Progenitor cell of endocrine pancreas (in vitro differentiated cells): ENCODE data around the gene SEC14L5. TPM values are rescaled to one million over a fixed set of nuclear protein-coding genes. Genes with fewer than 3 reads are reported as not detected.

Experiments used
- DNase-seq: peaks from one replicate; pipeline ENCODE4 v3.0.0; 2021; ENCODE audit warnings: low spot score; ENCODE audit not compliant: unreplicated experiment
- H3K27ac Mint-ChIP-seq: 2 replicates; pipeline ENCODE4 v1.8.0; 2021; ENCODE audit warnings: mild to moderate bottlenecking, moderate library complexity, mixed read lengths
- H3K27me3 Mint-ChIP-seq: 2 replicates; pipeline ENCODE4 v1.8.0; 2021; ENCODE audit warnings: mixed read lengths
- H3K36me3 Mint-ChIP-seq: 2 replicates; pipeline ENCODE4 v1.8.0; 2022; ENCODE audit warnings: mixed read lengths; ENCODE audit not compliant: insufficient read depth
- H3K4me1 Mint-ChIP-seq: 2 replicates; pipeline ENCODE4 v1.8.0; 2021; ENCODE audit warnings: low read depth, mixed read lengths
- H3K4me3 Mint-ChIP-seq: 2 replicates; pipeline ENCODE4 v1.8.0; 2021; ENCODE audit warnings: low read depth, mild to moderate bottlenecking, moderate library complexity, mixed read lengths
- H3K9me3 Mint-ChIP-seq: 2 replicates; pipeline ENCODE4 v1.8.0; 2021; ENCODE audit warnings: low read depth, mixed read lengths
- total RNA-seq: library from RNA; stranded (reverse); gene quantifications from 2 replicates; pipeline ENCODE4 v1.2.1, GENCODE V29; 2021
- TF ChIP-seq, protein P1 (sequence below): fragments of 200-600 bp; sonication (generic); IDR thresholded peaks from one replicate; pipeline ENCODE4 v1.5.0; 2021; ENCODE audit warnings: antibody characterized with exemption, mild to moderate bottlenecking; ENCODE audit not compliant: unreplicated experiment

SEC14L5 gene
- total RNA-seq, 1 donor from 2014 or later: 2.1 TPM

DNA sequence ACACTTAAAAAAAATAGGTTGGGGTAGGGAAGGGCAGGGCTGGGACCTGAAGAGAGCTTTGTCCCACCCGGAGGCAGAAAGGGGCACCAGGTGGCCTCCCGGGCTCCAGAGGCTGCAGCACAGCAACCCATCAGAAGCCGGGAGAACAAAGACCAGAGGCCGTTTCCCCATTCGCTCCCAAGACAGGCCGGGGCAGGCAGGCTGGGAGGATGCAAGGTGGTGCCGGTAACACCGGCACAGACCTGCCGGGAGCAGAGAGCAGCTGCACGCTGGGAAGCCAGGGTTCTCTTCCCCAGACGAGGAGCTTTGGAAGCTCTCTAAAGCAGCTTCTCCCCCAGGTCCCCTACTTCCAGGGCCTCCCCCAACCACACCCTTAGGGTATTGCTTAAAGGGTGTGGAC, 26.7 kb upstream of the SEC14L5 start:
- peaks cover 14% of the 10 kb centered on the region for H3K4me1 Mint-ChIP-seq
- no peaks in the 10 kb centered on the region for H3K27me3 Mint-ChIP-seq
- peaks cover 6% of the 10 kb centered on the region for H3K9me3 Mint-ChIP-seq
- H3K27ac Mint-ChIP-seq: no peak overlapping the region
- peaks cover 15% of the 10 kb centered on the region for H3K36me3 Mint-ChIP-seq
- TF ChIP-seq, protein P1, sequence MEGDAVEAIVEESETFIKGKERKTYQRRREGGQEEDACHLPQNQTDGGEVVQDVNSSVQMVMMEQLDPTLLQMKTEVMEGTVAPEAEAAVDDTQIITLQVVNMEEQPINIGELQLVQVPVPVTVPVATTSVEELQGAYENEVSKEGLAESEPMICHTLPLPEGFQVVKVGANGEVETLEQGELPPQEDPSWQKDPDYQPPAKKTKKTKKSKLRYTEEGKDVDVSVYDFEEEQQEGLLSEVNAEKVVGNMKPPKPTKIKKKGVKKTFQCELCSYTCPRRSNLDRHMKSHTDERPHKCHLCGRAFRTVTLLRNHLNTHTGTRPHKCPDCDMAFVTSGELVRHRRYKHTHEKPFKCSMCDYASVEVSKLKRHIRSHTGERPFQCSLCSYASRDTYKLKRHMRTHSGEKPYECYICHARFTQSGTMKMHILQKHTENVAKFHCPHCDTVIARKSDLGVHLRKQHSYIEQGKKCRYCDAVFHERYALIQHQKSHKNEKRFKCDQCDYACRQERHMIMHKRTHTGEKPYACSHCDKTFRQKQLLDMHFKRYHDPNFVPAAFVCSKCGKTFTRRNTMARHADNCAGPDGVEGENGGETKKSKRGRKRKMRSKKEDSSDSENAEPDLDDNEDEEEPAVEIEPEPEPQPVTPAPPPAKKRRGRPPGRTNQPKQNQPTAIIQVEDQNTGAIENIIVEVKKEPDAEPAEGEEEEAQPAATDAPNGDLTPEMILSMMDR: no peak
- DNase-seq: no peak
- H3K4me3 Mint-ChIP-seq: no peak overlapping the region

DNA sequence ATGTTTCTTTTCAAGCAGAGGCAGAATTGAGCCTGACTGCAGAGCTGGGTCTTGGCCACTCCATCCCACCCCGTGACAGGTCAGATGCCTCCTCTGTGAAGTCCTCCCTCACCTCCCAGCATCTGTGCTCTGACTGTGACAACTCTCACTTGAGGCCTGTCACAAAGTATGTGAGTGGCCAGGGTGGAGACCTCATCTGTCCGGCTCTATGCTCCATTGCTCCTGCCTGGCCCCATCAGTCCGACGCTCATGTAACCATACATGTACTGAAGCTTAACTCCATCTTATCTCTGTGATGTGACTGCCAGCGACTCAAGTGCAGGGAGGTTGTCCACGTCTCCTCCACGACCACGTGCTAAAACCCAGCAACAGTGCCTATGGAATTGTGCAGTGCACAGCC, 24.7 kb upstream of the SEC14L5 start:
- TF ChIP-seq, protein P1: no peak
- Mint-ChIP-seq H3K9me3 (no peaks in the 10 kb centered on the region), H3K36me3 (peaks cover 9% of the 10 kb centered on the region), H3K4me1 (peaks cover 17% of the 10 kb centered on the region), H3K27me3 (no peaks in the 10 kb centered on the region), H3K4me3 (peak overlapping the region; percentile 11), H3K27ac (no peak overlapping the region)
- DNase-seq: no peak

DNA sequence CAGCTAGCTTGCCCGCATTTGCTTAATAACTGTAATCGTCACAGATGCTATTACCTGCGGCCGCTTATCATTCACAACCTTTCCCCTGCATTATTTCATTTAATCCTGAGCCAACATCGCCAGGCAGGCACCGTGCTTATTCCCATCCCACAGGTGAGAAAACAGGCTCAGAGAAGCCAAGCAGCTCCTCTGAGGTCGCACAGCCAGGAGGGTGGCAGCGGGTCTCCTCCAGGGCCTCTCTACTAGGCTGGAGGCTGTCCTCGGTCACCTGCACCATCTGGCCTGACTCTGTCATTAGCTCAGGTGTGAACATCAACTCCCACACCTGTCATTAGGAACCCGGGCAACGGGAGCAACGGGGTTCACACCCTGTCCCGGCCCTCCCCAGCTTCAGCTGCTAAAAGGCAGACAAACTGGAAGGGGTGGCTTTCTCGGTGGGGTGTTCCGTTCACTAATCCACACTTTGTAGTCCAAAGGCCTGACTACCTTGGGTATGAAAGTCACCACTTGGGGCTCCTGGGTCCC, 24.2 kb upstream of the SEC14L5 start:
- H3K36me3 Mint-ChIP-seq: peaks cover 9% of the 10 kb centered on the region
- H3K4me3 Mint-ChIP-seq: no peak overlapping the region
- no peak overlapping the region for H3K27ac Mint-ChIP-seq

DNA sequence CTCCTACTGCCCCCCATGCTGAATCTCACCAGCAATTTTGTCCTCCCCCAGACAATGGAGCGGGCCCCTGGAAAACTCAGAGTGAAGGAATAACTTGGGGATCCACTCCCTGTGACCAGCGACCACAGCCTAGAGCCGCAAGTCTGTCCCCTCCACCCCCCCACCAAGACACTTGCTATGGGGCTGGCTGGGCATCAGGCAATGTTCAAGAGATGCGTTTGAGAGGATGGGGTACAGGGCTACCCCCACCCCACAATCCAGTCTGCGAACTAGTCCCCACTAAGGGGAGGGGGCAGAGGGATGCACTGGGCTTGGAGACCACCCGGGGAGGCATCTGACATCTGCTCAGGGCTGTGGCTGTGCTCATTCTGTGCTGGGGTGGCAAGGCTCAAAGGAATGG, 23.5 kb upstream of the SEC14L5 start:
- no peaks in the 10 kb centered on the region for H3K27me3 Mint-ChIP-seq
- no peak for DNase-seq
- TF ChIP-seq, protein P1: no peak
- no peak overlapping the region for H3K27ac Mint-ChIP-seq
- H3K4me3 Mint-ChIP-seq: peak overlapping the region; percentile 88
- H3K9me3 Mint-ChIP-seq: no peaks in the 10 kb centered on the region
- peaks cover 5% of the 10 kb centered on the region for H3K36me3 Mint-ChIP-seq
- H3K4me1 Mint-ChIP-seq: peaks cover 17% of the 10 kb centered on the region

More for the DNA sequence above, 24.2 kb upstream of the SEC14L5 start:
- no peak for DNase-seq
- Mint-ChIP-seq H3K27me3 (no peaks in the 10 kb centered on the region), H3K4me1 (peaks cover 17% of the 10 kb centered on the region), H3K9me3 (no peaks in the 10 kb centered on the region)
- TF ChIP-seq, protein P1: no peak

DNA sequence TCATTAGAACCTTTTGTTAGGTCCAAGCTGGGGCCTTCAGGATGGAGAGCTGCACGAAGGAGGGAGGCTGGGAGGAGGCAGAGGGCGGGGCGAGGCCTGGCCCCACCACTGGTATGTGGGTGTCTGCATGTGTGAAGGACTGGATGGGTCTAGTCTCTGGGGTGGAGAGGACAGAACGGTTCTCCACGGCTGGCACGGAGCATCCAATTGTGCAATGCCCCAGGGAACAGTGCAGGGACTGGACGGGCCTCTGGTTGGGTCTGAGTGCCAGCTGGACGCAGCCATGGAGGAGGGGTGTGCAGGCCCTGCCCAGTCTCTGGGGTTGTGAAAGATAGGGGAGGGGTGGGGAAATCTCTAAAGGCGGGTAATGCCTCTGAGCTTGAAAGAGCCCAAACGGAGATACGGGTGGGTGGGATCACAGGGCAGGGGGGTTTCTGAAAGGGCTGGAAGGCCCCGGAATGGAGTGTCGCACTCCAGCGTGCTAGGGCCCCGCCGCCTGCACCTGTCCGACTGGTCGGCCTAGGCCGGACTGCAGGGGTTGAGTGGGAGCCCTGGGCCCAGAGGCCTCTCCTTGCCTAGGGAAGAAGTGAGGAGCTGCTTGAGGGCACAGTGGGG, 22.8 kb upstream of the SEC14L5 start:
- peaks cover 5% of the 10 kb centered on the region for H3K36me3 Mint-ChIP-seq
- DNase-seq: no peak
- TF ChIP-seq, protein P1: no peak
- H3K4me3 Mint-ChIP-seq: peak overlapping the region; percentile 88
- no peaks in the 10 kb centered on the region for H3K9me3 Mint-ChIP-seq
- peak overlapping the region; percentile 84 for H3K27ac Mint-ChIP-seq
- H3K27me3 Mint-ChIP-seq: no peaks in the 10 kb centered on the region
- H3K4me1 Mint-ChIP-seq: peaks cover 17% of the 10 kb centered on the region
